Activated T-cell treated with anti-CD3 and anti-CD28 coated beads, Interleukin-2, amount 50 U/mL, for 1 hour (primary cell): ENCODE measurements around the gene DDOST.
"Not testable (repeated sequence)": the region's sequence is repeated elsewhere in the genome, so short reads cannot be mapped to it uniquely, and the experiment has no call there.

ENCODE experiments used
- DNase-seq: peaks from one replicate; pipeline ENCODE4 v3.0.0-alpha.2; 2020

Gene DDOST

DNA sequence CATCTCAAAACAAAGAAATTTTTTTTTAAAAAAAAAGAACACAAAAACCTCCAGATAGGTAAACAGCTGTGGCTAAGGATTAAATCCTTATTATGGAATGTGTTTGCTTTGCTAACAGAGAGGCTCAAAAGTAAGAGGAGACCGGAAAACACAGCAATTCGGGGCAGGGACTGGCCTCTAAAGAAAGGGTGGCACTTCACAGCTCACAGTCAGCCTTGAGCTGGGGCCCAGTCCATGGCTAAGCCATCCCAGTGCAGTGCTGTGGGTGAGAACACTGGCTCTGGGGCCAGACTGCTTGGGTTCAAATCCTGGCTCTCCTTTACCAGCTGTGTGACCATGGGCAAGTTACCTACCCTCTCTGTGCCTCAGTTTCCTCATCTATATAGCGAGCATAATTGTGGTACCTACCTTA, 28.5 kb upstream of the DDOST start:
- DNase-seq = no peak

DNA sequence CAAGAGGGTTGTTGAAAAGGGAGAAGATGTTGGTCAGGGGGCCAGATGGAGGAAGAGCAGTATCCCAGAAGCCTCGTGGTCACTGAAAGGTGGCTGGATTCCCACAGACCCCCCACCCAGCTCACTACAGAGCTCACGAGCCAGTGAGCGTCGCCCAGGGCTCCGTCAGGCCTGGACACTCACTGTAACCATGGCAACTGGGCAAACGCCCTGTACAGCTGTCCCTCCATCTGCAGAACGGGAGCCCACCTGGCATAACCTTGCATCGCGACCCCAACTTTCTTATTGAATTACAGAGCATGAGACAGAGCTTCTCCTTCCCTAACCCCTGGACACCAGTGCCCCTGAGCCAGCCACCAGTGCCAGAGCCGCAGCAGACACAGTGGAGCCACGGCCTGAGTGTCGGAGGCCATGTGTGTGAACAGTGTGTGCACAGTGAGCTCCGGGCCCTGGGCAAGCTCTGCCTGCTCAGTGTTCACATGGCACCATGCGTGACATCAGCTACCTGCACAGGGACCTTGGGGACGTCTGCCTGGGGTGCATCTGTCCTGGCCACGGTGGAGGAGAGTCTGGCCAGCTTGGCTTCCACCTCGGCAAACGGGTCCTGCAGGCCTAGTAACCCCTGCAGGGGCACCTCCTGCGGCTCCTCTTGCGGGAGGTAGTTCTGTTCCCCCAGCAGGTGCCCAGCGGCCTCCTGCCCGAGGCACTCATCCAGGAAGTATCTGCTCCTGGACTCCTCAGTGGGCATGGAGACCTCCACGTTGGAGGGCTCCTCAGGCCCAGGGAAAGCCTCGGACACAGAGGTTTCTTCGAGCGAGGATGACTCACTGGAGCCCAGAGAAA, 25.9 kb upstream of the DDOST start:
- DNase-seq = no peak

DNA sequence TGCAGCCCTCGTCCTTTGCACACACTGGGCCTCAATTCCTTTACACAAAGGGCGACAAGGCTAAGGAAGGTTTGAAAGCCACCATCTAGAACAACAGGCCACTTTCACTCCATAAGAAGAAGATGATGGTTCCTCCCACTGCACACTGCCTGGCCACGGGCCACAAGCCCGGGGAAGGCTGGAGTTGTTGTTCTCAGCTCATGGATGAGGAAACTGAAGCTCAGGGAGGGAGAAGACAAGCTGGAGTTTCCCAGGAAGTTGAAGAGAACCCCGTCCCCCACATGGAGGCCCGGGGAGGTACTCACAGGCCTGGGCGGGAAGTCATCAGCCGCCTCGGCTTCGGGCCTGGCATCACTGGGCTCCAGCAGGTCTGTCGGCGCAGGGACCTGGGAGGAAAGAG, 24.6 kb upstream of the DDOST start:
- no peak for DNase-seq

DNA sequence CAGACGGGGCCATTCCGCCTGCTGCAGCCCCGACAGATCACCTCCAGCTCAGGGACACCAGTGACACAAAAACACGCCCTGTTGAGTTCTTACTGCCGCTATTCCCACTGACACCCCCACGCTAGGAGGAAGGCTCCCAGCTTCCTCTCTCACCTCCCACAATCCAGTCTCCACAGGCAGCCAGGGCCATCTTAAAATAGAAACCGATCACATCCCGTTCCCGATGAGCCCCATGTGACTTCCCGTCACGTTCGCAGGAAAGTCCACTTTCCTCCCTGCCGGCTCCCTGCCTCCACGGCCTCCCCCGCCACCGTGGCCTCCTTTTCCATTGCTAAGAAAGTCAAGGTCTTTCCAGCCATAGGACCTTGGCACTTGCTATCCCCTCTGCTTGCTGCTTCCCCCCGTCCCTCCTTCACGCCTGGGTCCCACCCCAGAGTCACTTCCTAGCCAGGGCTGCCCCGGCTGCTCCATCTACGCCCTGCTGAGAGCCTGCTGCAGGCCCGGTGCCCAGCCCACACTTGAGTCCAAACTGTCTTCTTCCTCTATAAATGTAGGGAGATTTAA, 24.0 kb upstream of the DDOST start:
- DNase-seq = no peak

DNA sequence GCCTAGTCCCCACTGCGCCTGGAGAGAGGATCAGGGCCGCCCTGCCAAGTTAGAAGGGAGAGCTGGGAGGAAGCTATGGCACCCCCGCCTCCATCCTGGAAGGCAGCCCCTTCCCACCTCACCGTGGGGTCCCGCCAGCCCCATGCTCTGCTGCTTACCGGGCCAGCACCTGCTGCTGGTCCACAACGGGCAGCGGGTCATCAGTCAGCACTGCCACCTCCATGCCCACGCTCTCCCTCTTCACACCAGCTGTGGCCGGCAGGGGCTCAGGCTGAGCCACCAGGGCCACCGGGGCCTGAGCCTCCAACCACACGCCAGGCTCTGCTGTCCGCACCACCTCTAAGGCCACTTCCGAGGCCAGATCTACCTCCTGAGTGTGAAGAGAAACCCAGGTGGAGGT, 23.5 kb upstream of the DDOST start:
- DNase-seq = no peak

DNA sequence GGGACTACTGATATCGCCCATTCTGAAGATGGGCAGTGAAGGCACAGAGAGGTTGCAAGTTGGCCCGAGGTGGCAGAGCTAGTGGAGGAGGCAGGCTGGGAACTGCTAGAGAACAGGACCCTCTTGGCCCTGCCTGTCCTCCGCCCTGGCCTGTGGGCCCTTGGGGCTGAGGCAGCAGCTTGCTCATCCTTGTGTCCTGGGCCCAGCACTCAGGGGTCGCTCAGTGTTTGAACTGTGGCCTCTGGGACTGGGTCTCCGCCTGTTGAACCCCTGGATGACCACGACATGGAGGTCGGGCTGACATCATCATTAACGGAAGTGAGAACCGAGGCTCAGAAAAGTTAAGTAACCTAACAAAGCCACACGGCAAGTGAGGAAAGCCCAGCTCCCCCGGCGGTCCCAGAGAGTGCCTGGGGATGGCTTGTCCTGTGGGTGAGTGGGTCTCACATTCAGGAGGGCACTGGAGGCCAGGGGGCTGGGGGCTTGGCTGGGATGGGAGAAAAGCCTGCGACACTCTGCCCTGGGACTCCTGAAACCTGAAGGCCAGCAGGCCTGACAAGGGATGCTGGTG, 23.0 kb upstream of the DDOST start:
- DNase-seq = no peak

DNA sequence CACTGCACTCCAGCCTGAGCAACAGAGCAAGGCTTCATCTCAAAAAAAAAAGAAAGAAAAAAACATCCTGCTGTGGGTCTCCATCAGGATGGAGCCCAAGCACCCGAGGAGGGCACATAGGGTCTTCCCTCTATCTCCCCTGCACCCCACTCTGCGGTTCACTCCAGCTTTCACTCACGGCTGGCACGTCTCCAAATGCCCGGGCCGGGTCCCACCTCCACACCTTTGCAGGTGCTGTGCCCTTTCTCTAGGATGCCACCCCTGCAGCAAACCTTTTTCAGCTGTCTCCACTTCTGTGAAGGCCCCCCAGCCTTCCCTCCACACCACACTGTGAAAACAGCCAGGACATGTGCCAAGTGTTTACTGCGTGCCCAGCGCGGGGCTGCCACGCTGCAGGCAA, 22.4 kb upstream of the DDOST start:
- DNase-seq = no peak

DNA sequence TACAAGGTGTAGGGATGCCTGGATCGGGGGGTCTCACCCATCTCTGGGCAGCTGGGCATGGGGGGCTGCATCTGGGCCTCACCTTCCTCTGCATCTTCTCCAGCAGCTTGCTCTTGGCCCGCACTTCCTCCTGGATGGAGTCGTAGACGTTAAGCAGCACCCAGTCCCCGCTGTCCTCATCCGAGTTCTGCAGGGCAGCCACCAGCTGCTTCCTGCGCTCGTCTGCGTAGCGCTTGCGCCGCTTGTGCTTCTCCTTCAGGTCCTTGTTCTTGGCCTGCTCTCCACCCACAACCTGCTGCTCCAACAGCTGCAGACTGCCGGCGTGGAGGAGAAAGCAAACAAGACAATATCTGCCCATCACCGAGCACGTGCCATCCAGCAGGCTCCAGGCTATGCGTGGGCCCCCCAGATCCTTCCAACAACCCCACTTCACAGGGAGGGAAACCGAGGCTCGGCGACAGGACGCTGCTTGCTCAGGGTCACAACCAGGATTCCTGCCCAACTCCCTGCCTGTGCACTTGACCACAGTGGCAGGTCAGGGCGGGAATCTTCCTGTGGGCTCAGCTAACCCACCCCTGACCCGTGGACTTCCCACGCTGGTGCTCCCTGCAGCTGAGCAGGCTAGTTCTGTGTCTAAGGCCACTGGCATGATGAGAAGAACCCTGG, 21.5 kb upstream of the DDOST start:
- DNase-seq = no peak

DNA sequence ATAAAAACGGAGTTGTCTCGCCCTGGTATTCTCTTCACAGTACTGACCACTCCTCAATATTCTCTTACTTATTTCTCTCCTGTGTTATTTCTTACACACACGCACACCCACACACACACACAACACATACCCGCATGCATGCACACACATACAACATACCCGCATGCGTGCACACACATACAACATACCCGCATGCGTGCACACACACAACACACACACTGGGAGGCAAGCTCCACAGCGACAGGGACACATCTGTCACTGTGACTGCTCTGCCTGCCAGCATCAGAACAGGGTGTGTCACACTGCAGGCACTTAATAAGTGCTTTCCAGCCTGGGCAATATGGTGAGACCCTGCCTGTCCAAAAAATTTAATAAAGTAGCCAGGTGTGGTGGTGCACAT, 20.8 kb upstream of the DDOST start:
- no peak for DNase-seq

DNA sequence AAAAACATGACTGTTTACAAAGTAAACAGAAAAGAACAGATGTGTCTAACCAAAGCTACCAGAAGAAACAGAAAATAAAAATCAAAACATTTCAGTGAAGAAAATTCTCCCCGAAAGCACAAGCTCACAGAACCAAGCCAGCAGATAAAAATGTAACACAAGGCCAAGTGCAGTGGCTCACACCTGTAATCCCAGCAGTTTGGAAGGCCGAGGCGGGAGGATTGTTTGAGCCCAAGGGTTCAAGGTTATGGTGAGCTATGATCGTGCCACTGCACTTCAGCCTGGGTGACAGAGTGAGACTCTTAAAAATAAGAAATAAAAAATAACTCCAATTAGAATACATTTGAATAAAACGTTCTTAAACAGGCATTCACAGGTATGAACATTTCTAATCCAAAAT, 19.1 kb upstream of the DDOST start:
- DNase-seq = no peak

DNA sequence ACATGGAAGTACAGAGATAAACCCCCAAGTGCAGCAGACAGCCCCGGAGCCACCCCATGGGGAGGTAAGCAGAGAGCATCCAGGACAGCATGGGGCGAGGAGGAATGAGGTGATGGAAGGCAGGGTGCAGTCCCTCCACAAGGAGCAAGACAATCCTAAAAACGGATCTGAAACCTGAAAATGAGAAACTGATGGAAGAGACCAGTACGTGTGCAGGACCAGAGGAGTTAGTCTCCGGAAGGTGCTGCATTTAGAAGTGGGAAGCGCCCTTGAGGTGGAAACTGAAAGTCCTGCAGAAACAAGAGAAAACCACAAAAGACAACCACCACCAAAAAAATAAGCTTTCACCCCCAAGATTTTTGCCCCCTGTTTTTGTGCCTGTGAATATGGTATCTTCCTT, 17.4 kb upstream of the DDOST start:
- DNase-seq = no peak

DNA sequence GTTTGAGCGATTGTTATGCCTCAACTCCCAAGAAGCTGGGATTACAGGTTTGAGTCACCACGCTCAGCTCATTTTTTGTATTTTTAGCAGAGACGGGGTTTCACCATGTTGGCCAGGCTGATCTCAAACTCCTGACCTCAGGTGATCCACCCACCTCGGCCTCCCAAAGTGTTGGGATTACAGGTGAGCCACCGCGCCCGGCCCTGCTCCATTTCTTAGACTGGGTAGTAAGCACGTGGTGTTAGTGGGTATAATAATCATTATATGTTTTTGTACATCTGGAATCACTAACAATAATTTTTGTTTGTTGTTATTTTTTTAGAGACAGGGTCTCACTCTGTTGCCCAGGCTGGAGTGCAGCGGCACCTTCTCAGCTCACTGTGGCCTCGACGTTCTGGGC, 12.5 kb upstream of the DDOST start:
- DNase-seq = not testable (repeated sequence)

DNA sequence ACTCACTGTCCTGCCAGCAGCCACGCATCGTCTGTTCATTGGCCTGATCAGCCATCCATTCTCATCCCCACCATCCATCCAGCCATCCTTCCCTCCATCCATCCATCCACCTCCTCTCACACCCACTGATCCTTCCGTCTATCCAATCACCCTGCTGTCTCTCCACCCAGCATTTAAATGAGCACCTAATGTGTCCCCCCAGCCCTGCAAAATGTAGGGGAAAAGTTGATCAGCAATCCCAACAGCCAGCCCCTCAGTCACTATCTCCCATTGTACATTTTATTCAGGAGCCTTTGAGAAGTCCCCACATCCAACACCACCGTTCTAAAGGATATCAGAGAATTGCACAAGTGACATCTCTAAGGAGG, 11.1 kb upstream of the DDOST start:
- DNase-seq = no peak

DNA sequence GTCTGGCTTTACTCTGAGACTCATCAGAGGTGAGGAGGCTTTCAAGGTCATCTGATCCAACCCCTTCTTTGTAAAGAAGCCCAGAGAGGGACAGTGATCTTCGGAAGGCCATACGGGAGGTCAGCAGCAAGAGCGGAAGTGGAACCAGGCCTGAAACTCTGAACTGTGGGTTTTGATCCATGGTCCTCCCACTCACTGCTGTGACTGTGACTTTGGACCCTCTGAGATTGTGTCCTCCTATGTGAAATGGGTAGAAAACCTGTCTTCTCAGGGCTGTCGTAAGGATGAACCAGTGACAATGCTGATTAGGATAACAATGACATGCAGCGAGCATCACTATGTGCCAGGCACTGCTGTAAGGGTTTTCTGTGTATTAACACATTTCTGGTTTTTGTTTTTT, 9.8 kb upstream of the DDOST start:
- DNase-seq = no peak

DNA sequence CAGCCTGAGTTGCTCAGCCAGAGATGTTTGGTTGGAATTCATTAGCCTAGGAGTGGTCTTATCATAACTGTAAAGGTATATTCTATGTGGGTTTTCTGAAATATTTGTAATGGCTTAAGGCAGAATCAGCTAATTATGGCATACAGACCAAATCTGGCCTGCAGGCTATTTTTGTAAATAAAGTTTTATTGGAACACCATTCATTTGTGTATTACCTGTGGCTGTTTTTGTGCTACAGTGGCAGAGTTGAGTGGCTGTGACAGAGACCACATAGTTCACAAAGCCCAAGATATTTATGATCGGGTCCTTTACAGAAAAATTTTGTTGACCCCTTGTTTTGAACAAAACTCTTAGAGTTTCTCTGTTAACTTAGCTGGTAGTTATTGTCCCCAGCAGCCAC, 7.4 kb upstream of the DDOST start:
- DNase-seq = no peak

DNA sequence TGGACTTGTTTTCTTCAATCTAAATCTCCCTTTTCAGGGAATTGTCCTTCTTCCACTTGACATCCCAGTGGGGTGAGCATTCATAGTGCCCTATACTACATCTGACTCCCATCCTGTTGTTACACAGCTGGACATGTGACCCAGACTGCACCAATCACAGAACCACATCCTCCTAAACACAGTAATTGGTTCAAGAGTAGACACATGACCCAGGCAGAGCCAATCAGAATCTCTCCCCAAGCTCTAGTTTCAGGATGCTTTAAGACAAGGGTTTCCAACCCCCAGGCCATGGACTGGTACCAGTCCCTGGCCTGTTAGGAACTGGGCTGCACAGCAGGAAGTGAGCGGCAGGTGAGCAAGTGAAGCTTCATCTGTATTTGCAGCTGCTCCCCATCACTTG, 5.6 kb upstream of the DDOST start:
- no peak for DNase-seq

DNA sequence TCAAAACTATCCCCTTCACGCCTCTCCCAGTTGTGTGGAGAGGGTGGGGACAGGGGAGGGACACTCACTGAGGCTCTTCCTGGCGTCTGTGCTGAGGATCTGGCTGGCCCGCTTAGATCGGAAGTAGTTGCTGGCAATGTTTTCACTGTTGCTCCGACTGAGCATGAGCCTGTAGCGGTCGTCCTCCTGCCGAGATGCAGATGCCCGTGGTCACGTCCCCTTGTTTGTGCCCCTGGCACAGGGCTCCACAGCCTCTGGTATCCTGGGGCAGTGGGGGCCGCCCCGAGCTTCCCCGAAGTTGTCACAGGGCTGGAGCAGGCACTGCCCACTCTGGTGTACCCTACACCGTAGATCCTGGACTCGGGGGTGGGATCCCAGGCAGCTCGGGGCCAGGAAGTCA, 5.0 kb upstream of the DDOST start:
- no peak for DNase-seq

DNA sequence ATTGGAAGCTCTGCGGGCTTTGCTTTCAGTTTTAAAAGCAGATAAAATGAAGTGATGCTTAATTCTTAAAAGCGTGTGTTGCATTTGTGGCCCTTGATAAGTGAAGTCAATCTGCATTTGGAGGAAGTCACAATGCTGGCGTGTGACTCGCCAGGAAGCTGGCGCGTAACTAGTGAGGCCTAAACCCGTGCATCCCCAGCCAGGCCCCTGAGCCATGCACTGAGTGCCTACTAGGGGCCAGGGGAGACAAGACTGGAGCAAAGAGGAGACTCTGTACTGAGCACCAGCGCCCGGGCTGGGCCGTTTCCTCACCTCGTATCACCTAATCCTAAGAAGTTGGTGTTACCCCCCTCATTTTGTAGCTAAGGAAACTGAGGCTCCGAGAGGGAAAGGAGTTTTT, 4.6 kb upstream of the DDOST start:
- no peak for DNase-seq

DNA sequence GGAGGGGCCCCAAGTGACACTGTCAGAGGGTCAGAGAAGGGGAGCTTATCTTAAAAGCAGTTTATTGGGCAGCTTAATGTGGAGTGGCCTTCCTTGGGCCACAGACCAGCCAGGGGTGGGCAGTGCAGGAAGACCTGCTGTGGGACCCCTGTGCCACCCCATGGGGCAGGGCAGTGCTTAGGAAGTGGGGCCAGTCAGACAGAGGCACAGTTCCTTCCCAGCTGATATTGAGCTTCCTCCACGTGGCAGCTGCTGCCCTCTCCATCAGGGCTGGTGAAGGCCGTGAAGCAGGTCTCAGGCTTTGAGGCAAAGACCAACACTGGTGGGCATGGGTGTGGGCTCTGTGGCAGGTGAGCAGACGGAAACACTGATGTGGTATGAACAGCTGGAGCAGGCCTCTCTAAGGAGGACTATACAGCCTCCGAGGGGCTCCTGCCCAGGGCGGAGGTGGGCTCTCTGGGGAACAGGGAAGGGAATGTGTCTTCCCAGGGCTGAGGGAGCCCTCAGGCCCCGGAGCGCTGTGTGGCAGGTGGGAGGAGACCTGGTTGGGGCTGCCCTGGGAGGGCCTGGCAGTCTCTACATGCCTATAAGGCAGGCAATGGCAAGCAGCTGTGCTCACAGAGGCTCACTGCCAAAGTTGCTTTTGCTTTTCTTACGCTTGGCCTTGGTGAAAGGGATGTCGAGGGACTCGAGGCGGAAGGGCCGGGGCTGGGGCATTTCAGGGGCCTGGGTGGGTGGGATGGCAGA, 3.0 kb upstream of the DDOST start:
- no peak for DNase-seq

DNA sequence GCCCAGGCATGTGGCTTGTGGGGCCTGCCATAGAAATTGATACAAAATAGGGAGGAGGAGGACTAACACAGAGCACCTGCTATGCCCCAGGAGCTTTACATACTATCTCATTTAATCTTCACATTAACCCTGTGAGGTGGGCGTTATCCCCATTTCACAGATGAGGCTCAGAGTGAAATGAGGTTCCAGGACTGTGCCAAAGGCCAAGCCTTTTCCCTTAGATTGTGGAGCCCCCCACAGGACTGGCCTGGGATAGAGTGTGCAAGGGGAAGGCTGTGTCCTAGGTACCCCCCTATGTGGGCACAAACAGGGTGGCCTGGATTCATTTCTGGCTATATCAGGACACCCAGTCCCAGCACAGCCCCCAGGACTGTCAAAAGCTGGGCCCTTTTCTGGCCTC, 2.2 kb upstream of the DDOST start:
- DNase-seq = no peak

DNA sequence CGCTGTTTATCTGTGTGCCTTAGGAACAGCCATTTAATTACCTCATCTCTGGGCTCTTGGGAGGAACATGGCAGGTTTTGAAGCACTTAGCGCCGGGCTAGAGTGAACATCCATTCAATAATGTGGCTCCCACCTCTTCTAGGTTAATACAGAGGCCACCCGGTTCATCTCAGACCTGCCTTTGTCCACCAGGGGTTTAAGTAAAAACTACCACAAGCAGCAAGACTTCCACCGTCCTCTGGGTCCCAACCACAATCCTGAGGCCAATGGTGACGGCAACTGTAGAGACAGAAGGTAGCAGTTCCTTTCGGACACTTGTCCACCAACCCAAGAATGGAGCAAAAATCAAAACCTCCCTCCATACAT, 924 bp upstream of the DDOST start:
- no peak for DNase-seq

DNA sequence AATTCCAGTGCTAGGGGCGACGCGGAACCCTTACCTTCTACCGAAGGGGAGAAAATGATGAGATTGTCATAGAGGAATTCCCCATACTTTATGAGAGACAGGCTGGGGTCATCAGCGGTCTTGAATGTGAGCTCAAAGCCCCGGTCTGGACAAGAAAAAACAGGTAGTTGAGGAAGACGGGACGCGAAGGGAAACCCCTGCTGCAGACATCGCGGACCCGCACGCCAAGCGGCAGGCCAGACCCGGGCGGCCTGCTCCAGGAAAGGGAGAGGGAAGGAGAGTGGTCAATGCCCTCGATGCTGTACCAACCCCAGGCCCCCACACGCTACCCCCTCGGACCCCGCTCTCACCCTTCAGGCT, 342 bp downstream of the DDOST start:
- no peak for DNase-seq

DNA sequence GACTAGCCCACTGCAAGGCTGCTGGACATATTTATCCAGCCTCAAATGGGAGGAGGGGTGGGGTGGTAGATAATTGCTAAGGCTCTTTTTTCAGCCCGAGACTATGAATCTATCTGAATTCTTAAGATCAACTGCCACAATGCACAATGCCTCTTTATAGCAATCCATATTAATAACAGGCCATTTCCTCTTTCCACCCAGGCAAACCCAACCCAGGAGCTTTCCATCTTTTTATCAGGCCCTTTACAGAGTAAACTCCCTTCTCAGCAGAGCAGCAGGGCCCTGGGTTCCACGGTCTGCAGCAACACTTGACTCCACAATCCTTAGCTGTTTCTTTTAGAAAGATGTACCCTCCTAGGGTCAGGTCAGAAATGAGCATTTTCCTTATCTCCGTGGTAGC, 806 bp downstream of the DDOST start:
- DNase-seq = no peak
